Testis (tissue), 3 donors: ENCODE data around the gene TMEM255B. TPM values are rescaled to one million over a fixed set of nuclear protein-coding genes. Genes with fewer than 3 reads are reported as not detected.
"Not testable (repeated sequence)": the region's sequence is repeated elsewhere in the genome, so short reads cannot be mapped to it uniquely, and the experiment has no call there.

Experiments used
- DNase-seq: peaks from one replicate; pipeline ENCODE4 v3.0.0-alpha.2; 2019
- H3K27ac ChIP-seq, 2 donors: fragments of 200-600 bp; sonication (generic); one replicate each; pipeline ENCODE4 v1.5.1; 2019
- H3K27me3 ChIP-seq: fragments of 200-600 bp; sonication (generic); one replicate; pipeline ENCODE4 v1.5.1; 2019
- H3K36me3 ChIP-seq: fragments of 200-600 bp; sonication (generic); one replicate; pipeline ENCODE4 v1.5.1; 2017; ENCODE audit warnings: low read depth; ENCODE audit errors: missing control alignments
- H3K4me1 ChIP-seq: fragments of 200-600 bp; sonication (generic); one replicate; pipeline ENCODE4 v1.5.1; 2019
- H3K4me3 ChIP-seq, 2 donors: fragments of 200-600 bp; sonication (generic); one replicate each; pipeline ENCODE4 v1.5.1; 2017 to 2019
- H3K9me3 ChIP-seq: fragments of 200-600 bp; sonication (generic); one replicate; pipeline ENCODE4 v1.5.1; 2017
- CTCF ChIP-seq, 3 experiments: fragments of 450-650 bp in 2 of 3; fragments of 200-600 bp in 1 of 3; sonication (generic) in 1 of 3; IDR thresholded peaks; one replicate each; pipeline ENCODE4 v1.5.1; 2016 to 2019; ENCODE audit warnings: antibody characterized with exemption in 3 of 3, mild to moderate bottlenecking in 2 of 3, moderate library complexity in 1 of 3
- POLR2A ChIP-seq: fragments of 450-650 bp; IDR thresholded peaks from one replicate; pipeline ENCODE4 v1.6.1; 2017; ENCODE audit warnings: antibody characterized with exemption, mild to moderate bottlenecking, moderate library complexity
- WGBS, 2 donors: methylation state at CpG; one replicate each; pipeline ENCODE4 v1.1.5; 2018; 5-methylcytosine and 5-hydroxymethylcytosine counted together
- intact Hi-C: fragments of 100-400 bp; cut with DNase I; formaldehyde crosslinking; loops from one replicate; pipeline ENCODE4 v1.15.1; 2023; ENCODE audit warnings: low total_unique reads
- polyA plus RNA-seq: library from polyadenylated mRNA; stranded (reverse); fragments of 350-450 nt; fragmentation: Illumina TruSeq; extraction: RNeasy Lipid Tissue Mini Kit (QIAGEN cat#74804); gene quantifications from one replicate; pipeline ENCODE4 v1.2.3, GENCODE V29; 2014; ENCODE audit warnings: low read depth, low replicate concordance; ENCODE audit not compliant: insufficient read depth
- total RNA-seq, 2 donors: library from RNA; depleted of rRNA; stranded (reverse); fragments of >200 nt; gene quantifications; one replicate each; pipeline ENCODE4 v1.2.3, GENCODE V29; 2016

TMEM255B gene
- total and polyA plus RNA-seq, 3 donors from 2014 or later, result 6.9 to 10.9 (median 7.5) TPM

DNA sequence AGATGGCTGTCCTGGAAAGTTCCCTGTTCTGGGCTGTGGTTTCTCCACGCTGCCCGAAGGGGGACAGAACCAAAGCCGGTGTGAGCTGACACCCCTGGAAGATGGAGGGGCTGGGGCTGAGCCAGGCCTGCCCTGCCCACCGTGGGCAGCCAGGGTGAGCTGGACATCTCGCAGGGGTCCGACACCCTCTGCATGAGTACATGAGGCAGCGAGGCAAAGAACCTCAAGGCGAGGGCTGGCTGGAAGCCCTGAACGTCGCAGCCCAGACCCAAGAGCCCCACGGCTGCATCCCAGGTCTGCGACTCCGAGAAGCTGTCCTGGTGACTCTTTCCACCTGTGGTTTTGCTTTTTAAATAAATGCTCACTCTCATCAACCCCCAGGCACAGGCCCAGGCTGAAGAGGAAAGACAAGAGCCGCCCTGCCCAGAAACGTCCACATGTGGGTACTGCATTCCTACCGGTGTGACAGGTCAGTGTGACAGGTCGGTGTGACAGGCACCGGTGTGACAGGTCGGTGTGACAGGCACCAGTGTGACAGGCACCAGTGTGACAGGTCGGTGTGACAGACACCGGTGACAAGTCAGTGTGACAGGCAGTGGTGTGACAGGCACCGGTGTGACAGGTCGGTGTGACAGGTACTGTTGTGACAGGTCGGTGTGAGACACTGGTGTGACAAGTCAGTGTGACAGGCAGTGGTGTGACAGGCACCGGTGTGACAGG lies 74.2 kb downstream of the TMEM255B start:
- TF ChIP-seq CTCF (IDR thresholded peaks at IDR 0.05) (no peak), POLR2A (no peak)
- WGBS, 2 donors, result 87 to 91% methylated on average over 25 of the region's 25 CpGs
- intact Hi-C loops, result no loop called here
- no peak overlapping the region for H3K27ac ChIP-seq
- no peak for DNase-seq
- no peaks in the 10 kb centered on the region for H3K9me3 ChIP-seq
- no peak overlapping the region for H3K4me3 ChIP-seq
- H3K36me3 ChIP-seq, result no peaks in the 10 kb centered on the region
- peaks cover 15% of the 10 kb centered on the region for H3K4me1 ChIP-seq
- H3K27me3 ChIP-seq, result no peaks in the 10 kb centered on the region

GRCh38 chr13:113834006-113834405 lies 75.0 kb downstream of the TMEM255B start:
- DNase-seq, H3K4me3 ChIP-seq, H3K9me3 ChIP-seq, H3K27ac ChIP-seq, H3K27me3 ChIP-seq, intact Hi-C loops, H3K36me3 ChIP-seq: not testable (repeated sequence)
- H3K4me1 ChIP-seq, result peaks cover 23% of the 10 kb centered on the region
- 80 to 94% methylated on average over 3 to 17 of the region's 17 CpGs for WGBS, 2 donors

- 73 to 80% methylated on average over 20 to 38 of the region's 38 CpGs for WGBS, 2 donors
- no peak overlapping the region for H3K4me3 ChIP-seq
- H3K4me1 ChIP-seq, result peaks cover 29% of the 10 kb centered on the region
- TF ChIP-seq CTCF (IDR thresholded peaks at IDR 0.05) (no peak), POLR2A (no peak)
- DNase-seq, result no peak
- H3K27ac ChIP-seq, result no peak overlapping the region
- H3K36me3 ChIP-seq, result no peaks in the 10 kb centered on the region
- H3K9me3 ChIP-seq, result no peaks in the 10 kb centered on the region
- intact Hi-C loops, result no loop called here
- H3K27me3 ChIP-seq, result no peaks in the 10 kb centered on the region
Measured at GRCh38 chr13:113834496-113835200, 75.6 kb downstream of the TMEM255B start.

DNA sequence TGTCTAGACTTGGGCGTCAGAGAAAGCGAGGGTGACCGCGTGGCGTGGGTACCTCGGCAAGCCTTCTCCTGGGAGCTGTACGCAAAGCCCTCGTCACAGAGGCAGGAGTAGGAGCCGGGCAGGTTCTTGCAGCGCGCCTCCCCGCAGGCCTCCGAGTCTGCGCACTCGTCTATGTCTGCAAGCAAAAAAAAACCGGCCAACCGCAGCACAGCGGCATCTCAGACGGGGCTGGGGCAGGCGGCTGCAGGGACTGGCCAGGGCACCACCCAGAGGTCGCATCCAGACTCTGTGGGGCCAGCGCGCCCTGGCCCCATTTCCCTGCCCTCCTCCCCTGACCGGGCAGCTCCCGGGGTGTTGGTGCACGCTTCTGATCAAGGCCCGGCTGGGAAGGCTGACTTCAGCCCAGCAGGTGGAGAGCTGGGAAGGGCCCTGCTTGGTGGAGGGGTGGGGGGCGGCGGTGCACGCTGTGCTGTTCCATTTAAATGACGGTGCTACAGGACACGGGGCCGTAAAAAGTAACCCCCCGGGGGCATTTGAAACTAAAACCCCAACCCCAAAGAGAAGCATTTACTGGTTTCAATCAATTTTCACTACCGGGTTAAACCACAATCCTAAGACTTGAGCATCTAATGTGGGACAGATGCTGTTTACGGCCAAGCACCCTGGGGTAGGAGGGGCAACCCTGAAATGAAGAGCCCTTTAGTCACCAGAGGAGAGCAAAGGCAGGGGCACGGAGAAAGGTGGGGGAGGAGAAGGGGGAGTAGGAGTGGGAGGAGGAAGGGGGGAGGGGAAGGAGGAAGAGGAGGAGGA lies 76.6 kb downstream of the TMEM255B start:
- intact Hi-C loops, result no loop called here
- no peak overlapping the region for H3K27ac ChIP-seq

More for the DNA sequence above, 76.6 kb downstream of the TMEM255B start:
- Histone ChIP-seq H3K36me3 (no peaks in the 10 kb centered on the region), H3K4me1 (peaks cover 39% of the 10 kb centered on the region), H3K9me3 (no peaks in the 10 kb centered on the region), H3K4me3 (no peak overlapping the region), H3K27me3 (no peaks in the 10 kb centered on the region)
- no peak for TF ChIP-seq CTCF (IDR thresholded peaks at IDR 0.05)
- no peak for TF ChIP-seq POLR2A
- WGBS, 2 donors, result 43 to 80% methylated on average over 26 to 36 of the region's 37 CpGs
- DNase-seq, result no peak
